ENCODE results near the gene KIAA0586. TPM values are rescaled to one million over a fixed set of nuclear protein-coding genes. Genes with fewer than 3 reads are reported as not detected.
A peak's percentile ranks its signal among the peaks of the same experiment; 100 is the strongest.
"Not testable (repeated sequence)": the region's sequence is repeated elsewhere in the genome, so short reads cannot be mapped to it uniquely, and the experiment has no call there.

Gene KIAA0586
- total RNA-seq, 2 experiments from 2014 or later: 29.7 to 31.4 TPM

- peaks cover 15% of the 10 kb centered on the region for H3K4me1 Mint-ChIP-seq
- no peak for DNase-seq
- H3K4me3 Mint-ChIP-seq: no peak overlapping the region
- no peaks in the 10 kb centered on the region for H3K27me3 Mint-ChIP-seq
- POLR2A ChIA-PET: no interaction called here
- H3K36me3 Mint-ChIP-seq (ENCODE audit: low read depth): no peaks in the 10 kb centered on the region
- CTCF ChIA-PET: interaction anchor here (0.6 to 1.4 kb wide), 3 partner anchors 13 to 268 kb away, joined by 3 to 4 read pairs (median 3); no protein-coding TSS in a partner anchor
- peaks cover 2% of the 10 kb centered on the region for H3K9me3 Mint-ChIP-seq
- H3K27ac Mint-ChIP-seq: no peak overlapping the region
These were observed 138.3 kb downstream of the KIAA0586 start for GRCh38 chr14:58565832-58566231.

- H3K27ac Mint-ChIP-seq: no peak overlapping the region
These were observed 139.5 kb downstream of the KIAA0586 start for GRCh38 chr14:58566979-58567378.

DNA sequence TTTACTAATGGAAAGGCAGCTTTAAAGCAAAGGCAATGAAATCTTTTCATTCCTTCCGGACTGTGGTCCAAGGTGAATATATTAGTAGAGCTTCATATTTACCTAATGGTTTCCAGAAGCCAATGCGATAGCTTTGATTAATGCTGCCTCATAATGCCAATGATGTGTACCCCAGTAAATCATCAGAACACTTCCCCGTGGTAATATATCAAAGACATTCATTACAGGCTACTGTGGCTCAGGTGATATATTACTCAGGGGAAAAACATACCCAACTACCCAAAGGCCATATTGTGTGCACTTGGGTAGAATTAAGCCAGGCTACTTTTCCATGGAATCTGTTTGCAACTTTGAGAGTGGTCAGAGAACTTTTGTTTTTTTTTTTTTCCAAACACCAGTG is 140.8 kb downstream of the KIAA0586 start:
- peaks cover 32% of the 10 kb centered on the region for H3K4me1 Mint-ChIP-seq
- H3K27ac Mint-ChIP-seq: no peak overlapping the region
- no peaks in the 10 kb centered on the region for H3K27me3 Mint-ChIP-seq
- H3K4me3 Mint-ChIP-seq: no peak overlapping the region
- H3K9me3 Mint-ChIP-seq: peaks cover 2% of the 10 kb centered on the region
- DNase-seq: no peak
- no peaks in the 10 kb centered on the region for H3K36me3 Mint-ChIP-seq (ENCODE audit: low read depth)
- CTCF ChIA-PET: interaction anchor here (1.1 to 1.7 kb wide), 3 partner anchors 10 to 70 kb away, joined by 3 to 9 read pairs (median 5); no protein-coding TSS in a partner anchor
- POLR2A ChIA-PET: no interaction called here

More at GRCh38 chr14:58566979-58567378, 139.5 kb downstream of the KIAA0586 start:
- Mint-ChIP-seq H3K9me3 (peaks cover 2% of the 10 kb centered on the region), H3K4me3 (no peak overlapping the region), H3K27me3 (no peaks in the 10 kb centered on the region), H3K4me1 (peaks cover 25% of the 10 kb centered on the region), H3K36me3 (ENCODE audit: low read depth) (no peaks in the 10 kb centered on the region)
- DNase-seq: no peak
- ChIA-PET POLR2A (no interaction called here), CTCF (interaction anchor here (1.4 kb wide), 1 partner anchor 267 kb away, joined by 3 read pairs; no protein-coding TSS in a partner anchor)

GRCh38 chr14:58571256-58571655 is 143.7 kb downstream of the KIAA0586 start:
- Mint-ChIP-seq H3K9me3 (peaks cover 2% of the 10 kb centered on the region), H3K27me3 (no peaks in the 10 kb centered on the region), H3K4me3 (peak overlapping the region; percentile 35), H3K4me1 (peaks cover 44% of the 10 kb centered on the region), H3K36me3 (ENCODE audit: low read depth) (no peaks in the 10 kb centered on the region), H3K27ac (peak overlapping the region; percentile 76)
- DNase-seq: no peak
- ChIA-PET POLR2A (no interaction called here), CTCF (no interaction called here)

- POLR2A ChIA-PET: no interaction called here
- Mint-ChIP-seq H3K4me1 (peaks cover 44% of the 10 kb centered on the region), H3K36me3 (ENCODE audit: low read depth) (no peaks in the 10 kb centered on the region)
These were observed 144.4 kb downstream of the KIAA0586 start for GRCh38 chr14:58571769-58572472.

DNA sequence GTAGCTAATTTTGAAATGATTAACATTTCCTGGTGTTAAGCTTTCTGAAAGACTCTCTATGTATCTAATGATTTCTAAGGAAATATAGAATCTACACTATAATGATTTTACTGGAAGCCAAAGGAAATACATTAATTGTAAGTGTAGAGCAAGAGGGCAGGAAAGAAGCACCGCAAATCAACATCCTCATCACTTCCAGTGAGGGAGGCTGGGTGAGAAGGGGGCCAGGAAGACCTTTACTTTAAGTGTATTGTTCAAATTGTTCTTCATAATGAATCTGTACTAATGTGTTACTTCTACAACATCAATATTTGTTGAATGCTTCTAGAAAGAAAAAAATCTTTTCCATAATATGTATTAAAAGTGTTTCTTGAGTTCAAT is 144.9 kb downstream of the KIAA0586 start:
- no peak for DNase-seq

More at GRCh38 chr14:58571769-58572472, 144.4 kb downstream of the KIAA0586 start:
- H3K27me3 Mint-ChIP-seq: no peaks in the 10 kb centered on the region
- peak overlapping the region; percentile 76 for H3K27ac Mint-ChIP-seq
- CTCF ChIA-PET: no interaction called here
- H3K4me3 Mint-ChIP-seq: peak overlapping the region; percentile 35
- peaks cover 2% of the 10 kb centered on the region for H3K9me3 Mint-ChIP-seq
- DNase-seq: peak; percentile 66

GRCh38 chr14:58572863-58573262 is 145.3 kb downstream of the KIAA0586 start:
- Mint-ChIP-seq H3K9me3 (peaks cover 2% of the 10 kb centered on the region), H3K4me1 (peaks cover 44% of the 10 kb centered on the region), H3K36me3 (ENCODE audit: low read depth) (no peaks in the 10 kb centered on the region), H3K27me3 (no peaks in the 10 kb centered on the region), H3K4me3 (no peak overlapping the region), H3K27ac (peak overlapping the region; percentile 76)
- DNase-seq: no peak
- POLR2A ChIA-PET: no interaction called here
- CTCF ChIA-PET: no interaction called here

More for the DNA sequence above, 144.9 kb downstream of the KIAA0586 start:
- Mint-ChIP-seq H3K9me3 (peaks cover 2% of the 10 kb centered on the region), H3K36me3 (ENCODE audit: low read depth) (no peaks in the 10 kb centered on the region), H3K27ac (peak overlapping the region; percentile 76), H3K4me1 (peaks cover 44% of the 10 kb centered on the region), H3K27me3 (no peaks in the 10 kb centered on the region), H3K4me3 (no peak overlapping the region)
- ChIA-PET CTCF (no interaction called here), POLR2A (no interaction called here)

DNA sequence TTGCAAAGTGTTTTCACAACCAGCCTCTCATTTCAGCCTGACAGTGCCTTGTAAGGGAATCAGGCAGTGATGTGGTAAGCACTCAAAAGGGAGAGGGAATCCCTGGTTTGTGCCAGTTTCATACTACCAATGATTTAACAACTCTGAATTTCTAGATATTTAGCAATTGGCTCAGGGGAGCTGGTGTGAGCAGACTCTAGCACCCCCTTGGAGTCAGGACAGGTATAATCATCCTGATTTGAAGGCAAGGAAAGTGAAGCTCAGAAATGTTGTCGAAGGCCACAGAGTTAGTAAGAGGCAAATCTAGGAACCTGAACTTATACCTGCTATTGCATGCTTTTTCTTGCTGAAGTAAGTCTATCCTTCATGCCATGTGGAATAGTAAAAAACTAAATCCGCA is 147.1 kb downstream of the KIAA0586 start:
- ChIA-PET POLR2A (no interaction called here), CTCF (no interaction called here)
- Mint-ChIP-seq H3K4me1 (peaks cover 38% of the 10 kb centered on the region), H3K4me3 (no peak overlapping the region), H3K27ac (no peak overlapping the region), H3K36me3 (ENCODE audit: low read depth) (no peaks in the 10 kb centered on the region), H3K9me3 (no peaks in the 10 kb centered on the region), H3K27me3 (no peaks in the 10 kb centered on the region)
- DNase-seq: no peak

DNA sequence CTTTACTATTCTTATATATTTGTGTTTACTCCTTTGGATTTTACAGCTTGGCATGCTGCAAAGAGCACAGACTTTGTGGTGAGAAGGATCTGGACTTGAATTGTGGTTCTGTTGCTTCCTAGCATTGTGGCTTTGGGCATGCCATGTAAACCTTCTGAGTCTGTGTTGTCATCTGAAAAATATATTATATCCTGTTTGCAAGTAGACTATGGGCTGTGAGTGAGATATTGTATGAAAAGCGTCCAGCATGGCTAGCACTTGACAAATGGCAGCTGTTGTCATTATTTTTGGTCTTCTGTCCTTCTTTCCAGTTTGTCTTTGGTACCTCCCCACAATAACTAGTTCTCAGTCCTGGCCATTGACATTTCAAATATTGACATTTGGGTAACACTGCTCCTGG is 148.4 kb downstream of the KIAA0586 start:
- H3K27me3 Mint-ChIP-seq: no peaks in the 10 kb centered on the region
- H3K4me3 Mint-ChIP-seq: no peak overlapping the region
- POLR2A ChIA-PET: no interaction called here

DNA sequence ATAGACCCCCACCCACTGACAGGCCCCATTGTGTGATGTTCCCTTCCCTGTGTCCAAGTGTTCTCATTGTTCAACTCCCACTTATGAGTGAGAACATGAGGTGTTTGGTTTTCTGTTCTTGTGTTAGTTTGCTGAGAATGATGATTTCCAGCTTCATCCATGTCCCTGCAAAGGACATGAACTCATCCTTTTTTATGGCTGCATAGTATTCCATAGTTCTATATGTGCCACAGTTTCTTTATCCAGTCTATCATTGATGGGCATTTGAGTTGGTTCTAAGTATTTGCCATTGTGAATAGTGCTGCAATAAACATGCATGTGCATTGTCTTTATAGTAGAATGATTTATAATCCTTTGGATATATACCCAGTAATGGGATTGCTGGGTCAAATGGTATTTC is 152.5 kb downstream of the KIAA0586 start:
- CTCF ChIA-PET; H3K4me1 Mint-ChIP-seq; H3K27ac Mint-ChIP-seq; H3K9me3 Mint-ChIP-seq; H3K36me3 Mint-ChIP-seq (ENCODE audit: low read depth); H3K27me3 Mint-ChIP-seq; H3K4me3 Mint-ChIP-seq; DNase-seq; POLR2A ChIA-PET: not testable (repeated sequence)

More for the DNA sequence above, 148.4 kb downstream of the KIAA0586 start:
- peaks cover 28% of the 10 kb centered on the region for H3K4me1 Mint-ChIP-seq
- no peaks in the 10 kb centered on the region for H3K9me3 Mint-ChIP-seq
- DNase-seq: no peak
- CTCF ChIA-PET: no interaction called here
- no peaks in the 10 kb centered on the region for H3K36me3 Mint-ChIP-seq (ENCODE audit: low read depth)
- no peak overlapping the region for H3K27ac Mint-ChIP-seq

GRCh38 chr14:58581389-58581788 is 153.9 kb downstream of the KIAA0586 start:
- H3K4me3 Mint-ChIP-seq; CTCF ChIA-PET; H3K27ac Mint-ChIP-seq; POLR2A ChIA-PET; H3K4me1 Mint-ChIP-seq; H3K36me3 Mint-ChIP-seq (ENCODE audit: low read depth); H3K9me3 Mint-ChIP-seq; H3K27me3 Mint-ChIP-seq; DNase-seq: not testable (repeated sequence)

DNA sequence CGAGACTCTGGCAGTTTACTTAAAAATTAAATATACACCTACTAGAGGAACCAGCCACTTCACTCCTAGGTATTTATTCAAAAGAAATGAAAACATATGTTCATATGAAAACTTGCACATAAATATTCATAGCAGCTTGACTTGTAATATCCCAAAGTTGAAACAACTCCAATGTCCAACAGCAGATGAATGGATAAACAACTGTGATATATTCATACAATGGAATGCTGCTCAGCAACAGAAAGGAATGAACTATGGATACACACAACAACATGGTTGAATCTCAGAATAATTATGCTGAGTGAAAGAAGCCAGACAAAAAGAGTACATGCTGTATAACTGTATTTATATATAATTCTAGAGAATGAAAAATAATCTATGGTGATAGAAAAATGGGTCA is 156.9 kb downstream of the KIAA0586 start:
- peaks cover 2% of the 10 kb centered on the region for H3K4me1 Mint-ChIP-seq
- no peak for DNase-seq
- H3K4me3 Mint-ChIP-seq: no peak overlapping the region
- ChIA-PET POLR2A (no interaction called here), CTCF (interaction anchor here (1.6 kb wide), 1 partner anchor 12 kb away, joined by 4 read pairs; no protein-coding TSS in a partner anchor)
- H3K27me3 Mint-ChIP-seq: peaks cover 2% of the 10 kb centered on the region
- H3K9me3 Mint-ChIP-seq: no peaks in the 10 kb centered on the region
- H3K36me3 Mint-ChIP-seq (ENCODE audit: low read depth): no peaks in the 10 kb centered on the region
- H3K27ac Mint-ChIP-seq: no peak overlapping the region

GRCh38 chr14:58587271-58587670 is 159.8 kb downstream of the KIAA0586 start:
- DNase-seq: no peak
- Mint-ChIP-seq H3K27me3 (peaks cover 4% of the 10 kb centered on the region), H3K36me3 (ENCODE audit: low read depth) (no peaks in the 10 kb centered on the region), H3K9me3 (no peaks in the 10 kb centered on the region), H3K27ac (no peak overlapping the region), H3K4me1 (peaks cover 2% of the 10 kb centered on the region), H3K4me3 (no peak overlapping the region)
- ChIA-PET CTCF (no interaction called here), POLR2A (no interaction called here)

- H3K4me1 Mint-ChIP-seq; DNase-seq; H3K27ac Mint-ChIP-seq; POLR2A ChIA-PET; H3K9me3 Mint-ChIP-seq; H3K27me3 Mint-ChIP-seq; H3K4me3 Mint-ChIP-seq; H3K36me3 Mint-ChIP-seq (ENCODE audit: low read depth); CTCF ChIA-PET: not testable (repeated sequence)
These were observed 160.8 kb downstream of the KIAA0586 start for GRCh38 chr14:58588321-58588720.

All from activated CD4-positive, alpha-beta T cell treated with anti-CD3 and anti-CD28 coated beads, Interleukin-2, amount 10 ng/mL, durations not matched to agents 7 days and 5 days (primary cell).